ENCODE data around the gene HEG1. TPM values are rescaled to one million over a fixed set of nuclear protein-coding genes. Genes with fewer than 3 reads are reported as not detected.

HEG1 gene
- total and polyA plus RNA-seq, 2 of the 4 experiments (the other 2 are of a cell fraction) = 25.6 to 43.4 TPM

GRCh38 chr3:124939661-124940060 lies 116.1 kb downstream of the HEG1 start:
- H3K36me3 ChIP-seq (ENCODE audit: control insufficient read depth, insufficient read depth, low read length) = no peaks in the 10 kb centered on the region
- no TSS peak for BruUV-seq (replicated peaks)

More at GRCh38 chr3:124939661-124940060, 116.1 kb downstream of the HEG1 start:
- H2AK9ac ChIP-seq (replicated peaks; ENCODE audit: low read depth, low read length, poor library complexity) = no peak overlapping the region
- H2BK20ac ChIP-seq (ENCODE audit: low read depth, low read length) = no peak overlapping the region
- no peaks in the 10 kb centered on the region for H3K9me3 ChIP-seq (ENCODE audit: control insufficient read depth, insufficient read depth, low read length)
- no peak overlapping the region for H4K8ac ChIP-seq (ENCODE audit: low read depth in 2 of 2, low read length in 2 of 2)
- no peaks in the 10 kb centered on the region for H3K4me1 ChIP-seq (ENCODE audit: control insufficient read depth, insufficient read depth, low read length)
- no peak overlapping the region for H4K5ac ChIP-seq (ENCODE audit: low read depth, low read length)
- intact Hi-C loops (cut with micrococcal nuclease) = no loop called here
- H2AFZ ChIP-seq (replicated peaks; ENCODE audit: low read length, poor library complexity) = no peak overlapping the region
- no peak overlapping the region for H2AK5ac ChIP-seq (ENCODE audit: low read depth, low read length)
- ATAC-seq (ENCODE audit: low read depth) (no peak), DNase-seq (no peak)
- no peak overlapping the region for H3K4me2 ChIP-seq (ENCODE audit: low read depth, low read length)
- no peak overlapping the region for H4K91ac ChIP-seq (ENCODE audit: insufficient read depth, low read depth, low read length)
- no peaks in the 10 kb centered on the region for H3K9me1 ChIP-seq (ENCODE audit: insufficient read depth, low read length)
- dilution Hi-C loops (cut with HindIII; ENCODE audit: low sequenced_read_pairs, unreplicated experiment) = no loop called here
- no peak overlapping the region for H3K27ac ChIP-seq (ENCODE audit: insufficient read depth, low read length)
- in situ Hi-C loops (cut with MboI; ENCODE audit: low sequenced_read_pairs) = loop anchor here (5.0 kb wide), 1 partner anchor 488 kb away; no protein-coding TSS in a partner anchor
- H2BK5ac ChIP-seq (ENCODE audit: low read depth, low read length, poor library complexity, severe bottlenecking) = no peak overlapping the region
- no peak overlapping the region for H3K9ac ChIP-seq (ENCODE audit: low read depth, low read length)
- H3K23ac ChIP-seq (ENCODE audit: low read depth, low read length) = no peak overlapping the region
- H3K79me1 ChIP-seq (ENCODE audit: low read depth in 1 of 2, low read length in 2 of 2) = no peaks in the 10 kb centered on the region
- H3K14ac ChIP-seq (replicated peaks; ENCODE audit: low read depth, low read length) = no peak overlapping the region
- H3K4me3 ChIP-seq (ENCODE audit: insufficient read depth, low read depth, low read length) = no peak overlapping the region
- H3K56ac ChIP-seq (ENCODE audit: extremely low read depth, insufficient read depth, low read length) = no peak overlapping the region
- 80% methylated on average over 1 of the region's 4 CpGs; no CpG with 5 or more reads in 1 of the 2 experiments for WGBS, 2 experiments (ENCODE audit: extremely low coverage in 2 of 2, insufficient read length in 1 of 2)
- TF ChIP-seq BHLHE40 (IDR thresholded peaks at IDR 0.05; ENCODE audit: low read depth, low read length) (no peak), NFE2L2 (IDR thresholded peaks at IDR 0.05; ENCODE audit: low read depth, low read length) (no peak), FOS (IDR thresholded peaks at IDR 0.05; ENCODE audit: low read depth, low read length) (no peak), RFX5 (IDR thresholded peaks at IDR 0.05; ENCODE audit: low read depth, low read length) (no peak), USF2 (IDR thresholded peaks at IDR 0.05; ENCODE audit: low read depth, low read length) (no peak), SMC3 (IDR thresholded peaks at IDR 0.05; ENCODE audit: low read depth, low read length) (no peak), CHD1 (IDR thresholded peaks at IDR 0.05; ENCODE audit: low read depth, low read length) (no peak), MAFK (IDR thresholded peaks at IDR 0.05; ENCODE audit: low read depth, low read length) (no peak), CTCF (conservative IDR thresholded peaks at IDR 0.05; ENCODE audit: low read depth, low read length) (no peak), ELK1 (IDR thresholded peaks at IDR 0.05; ENCODE audit: borderline replicate concordance, low read depth, low read length) (no peak), RCOR1 (IDR thresholded peaks at IDR 0.05; ENCODE audit: insufficient replicate concordance, low read length) (no peak), MXI1 (IDR thresholded peaks at IDR 0.05; ENCODE audit: borderline replicate concordance, low read depth, low read length) (no peak), MAZ (IDR thresholded peaks at IDR 0.05; ENCODE audit: borderline replicate concordance, low read depth, low read length) (no peak), RAD21 (IDR thresholded peaks at IDR 0.05; ENCODE audit: low read length) (no peak), CEBPB (IDR thresholded peaks at IDR 0.05; ENCODE audit: low read depth, low read length) (no peak)
- ChIA-PET POLR2A (ENCODE audit: unreplicated experiment) (no interaction called here), CTCF (no interaction called here)
- no peak overlapping the region for H3K18ac ChIP-seq (ENCODE audit: low read depth, low read length)
- H2BK120ac ChIP-seq (ENCODE audit: low read depth, low read length) = no peak overlapping the region
- H3K27me3 ChIP-seq (ENCODE audit: control insufficient read depth, insufficient read depth, low read length) = peaks cover 6% of the 10 kb centered on the region; the same call in 1 of the 2 replicates
- H4K20me1 ChIP-seq (ENCODE audit: insufficient read depth, low read length) = no peaks in the 10 kb centered on the region
- no peak overlapping the region for H2BK15ac ChIP-seq (ENCODE audit: low read depth, low read length)
- no peak overlapping the region for H3K4ac ChIP-seq (ENCODE audit: low read depth, low read length)
